Amniotic stem cell (primary cell): ENCODE measurements around the gene POU6F2.

Experiments used
- DNase-seq: peaks from one replicate; lab custom pipeline; 2025; lab: John Stamatoyannopoulos, UW

The POU6F2 gene

DNA sequence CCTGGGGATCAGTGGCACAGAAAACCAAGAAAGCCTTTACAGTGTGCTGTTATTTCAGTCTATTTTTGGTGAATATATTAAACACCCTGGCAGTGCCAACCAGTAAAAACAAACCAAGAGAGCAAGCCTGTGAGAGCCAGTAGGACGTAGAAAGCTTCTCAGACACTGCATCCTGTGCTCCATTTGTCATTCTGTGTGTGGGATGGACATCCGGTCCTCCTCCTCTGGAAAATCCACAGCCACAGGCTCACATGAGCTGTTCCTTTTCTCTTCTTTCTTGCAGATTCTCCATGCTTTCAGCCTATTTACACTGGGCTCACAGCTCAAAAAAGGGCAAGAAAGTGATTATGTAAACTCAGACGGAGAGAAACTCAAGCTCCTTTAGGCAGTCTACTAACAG lies 468.8 kb downstream of the POU6F2 start:
- DNase-seq, result no peak

DNA sequence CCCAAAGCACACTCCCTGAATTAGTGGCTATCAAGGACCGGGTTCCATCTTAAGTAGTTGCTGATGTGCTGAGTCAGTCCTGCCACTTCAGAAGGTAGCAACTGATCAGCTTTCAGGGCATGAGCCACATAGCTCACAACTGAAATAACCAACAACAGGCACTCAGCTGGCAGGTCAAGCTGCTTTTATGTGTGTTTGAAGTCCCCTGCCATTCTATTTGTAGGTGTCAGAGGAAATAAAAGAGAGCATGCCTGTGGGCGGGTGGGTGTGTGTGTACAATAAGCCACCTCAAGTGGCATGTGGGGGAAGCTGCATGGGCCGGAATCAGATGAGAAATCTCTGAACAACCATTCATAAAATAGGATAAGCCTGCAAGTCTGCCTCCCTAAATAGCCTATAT lies 474.2 kb downstream of the POU6F2 start:
- DNase-seq, result no peak

DNA sequence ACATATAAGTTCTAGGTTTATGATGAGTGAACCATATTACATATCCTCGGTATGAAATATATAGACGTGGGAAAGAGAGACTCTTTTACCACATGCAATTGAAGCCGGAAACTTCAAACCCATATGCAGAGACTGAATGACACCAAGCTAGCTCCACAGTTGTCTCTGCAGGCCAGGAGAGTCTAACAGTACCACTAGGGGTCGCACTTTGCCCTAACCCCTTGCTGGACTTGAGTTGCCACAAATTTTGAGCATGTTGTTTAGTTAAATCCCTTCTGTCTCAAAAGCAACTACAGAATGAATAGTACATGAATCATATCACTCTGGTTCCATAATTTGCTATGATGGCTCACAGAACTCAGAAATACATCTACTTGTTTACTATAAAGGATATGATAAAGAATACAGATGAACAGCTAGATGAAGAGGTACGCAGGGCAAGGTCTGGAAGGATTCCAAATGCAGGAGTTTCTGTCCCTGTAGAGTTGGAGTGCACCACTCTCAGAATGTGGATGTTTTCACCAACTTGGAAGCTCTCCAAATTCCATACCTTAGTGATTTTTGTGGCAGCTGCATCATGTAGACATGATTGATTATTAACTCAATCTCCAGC lies 476.1 kb downstream of the POU6F2 start:
- DNase-seq, result no peak

DNA sequence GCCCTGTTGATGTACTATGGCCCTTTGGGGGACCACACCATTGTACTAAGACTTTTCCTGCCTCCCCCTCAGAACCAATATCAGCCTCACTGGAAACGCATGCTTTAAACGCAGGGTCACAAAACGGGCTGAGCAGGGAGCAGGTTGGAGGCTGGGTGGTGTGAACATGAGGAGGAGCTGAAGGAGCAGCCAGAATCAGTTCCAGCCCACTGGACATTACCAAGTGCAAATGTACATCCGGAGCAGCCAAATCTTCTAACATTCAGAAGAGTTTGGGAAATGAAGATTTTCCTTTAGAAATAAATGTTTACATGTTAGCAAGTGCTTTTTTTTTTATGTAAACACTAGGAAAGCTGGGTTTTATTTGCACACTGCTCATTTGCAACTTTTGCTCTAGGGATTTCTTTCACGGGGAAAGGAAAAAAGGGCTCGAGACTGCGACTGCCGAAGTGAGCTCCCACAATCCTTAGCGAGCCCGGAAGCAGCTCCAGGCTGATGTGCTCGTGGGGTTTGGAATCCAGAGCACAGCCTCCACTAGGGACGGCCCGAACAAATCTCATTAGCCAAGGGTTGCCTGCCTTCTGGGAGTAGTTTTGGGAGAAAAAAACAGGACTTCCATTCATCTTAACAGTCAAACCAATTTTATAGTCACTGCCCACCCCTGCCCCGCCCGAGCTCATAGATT lies 480.5 kb downstream of the POU6F2 start:
- DNase-seq, result no peak

DNA sequence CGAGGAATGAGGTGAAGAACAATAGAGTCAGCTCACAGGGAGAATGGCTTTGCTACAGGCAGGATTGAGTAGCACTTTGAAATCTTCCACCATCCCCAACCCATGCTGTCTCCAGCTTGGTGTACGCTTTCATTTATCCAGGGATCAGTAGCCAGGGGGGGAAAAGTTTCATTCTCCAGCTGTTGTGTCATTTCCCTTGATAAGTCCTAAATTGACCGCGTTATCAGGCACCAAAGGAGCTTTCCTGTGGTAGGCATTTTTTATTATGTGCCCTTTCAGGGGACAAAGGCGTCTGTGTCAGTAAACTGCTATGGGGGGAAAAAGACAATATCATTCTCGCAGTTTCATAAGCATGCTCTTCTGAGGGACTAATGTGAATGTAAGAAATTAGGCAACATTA lies 481.9 kb downstream of the POU6F2 start:
- DNase-seq, result no peak

DNA sequence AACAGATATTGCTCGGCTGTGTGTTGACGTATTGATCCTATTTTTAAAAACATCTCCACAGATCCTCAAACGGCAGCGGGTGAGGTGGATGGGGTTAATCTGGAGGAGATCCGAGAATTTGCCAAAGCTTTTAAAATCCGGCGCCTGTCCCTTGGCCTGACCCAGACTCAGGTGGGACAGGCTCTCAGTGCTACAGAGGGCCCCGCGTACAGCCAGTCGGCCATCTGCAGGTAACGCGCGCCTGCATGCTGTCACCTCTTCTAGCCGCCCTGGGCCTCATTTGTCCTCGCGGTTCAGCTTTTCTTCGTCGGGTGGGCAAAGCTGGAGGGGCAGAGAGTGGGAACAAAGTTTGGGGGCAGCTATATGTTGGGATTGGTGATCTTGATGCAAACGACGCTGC lies 482.8 kb downstream of the POU6F2 start:
- no peak for DNase-seq

DNA sequence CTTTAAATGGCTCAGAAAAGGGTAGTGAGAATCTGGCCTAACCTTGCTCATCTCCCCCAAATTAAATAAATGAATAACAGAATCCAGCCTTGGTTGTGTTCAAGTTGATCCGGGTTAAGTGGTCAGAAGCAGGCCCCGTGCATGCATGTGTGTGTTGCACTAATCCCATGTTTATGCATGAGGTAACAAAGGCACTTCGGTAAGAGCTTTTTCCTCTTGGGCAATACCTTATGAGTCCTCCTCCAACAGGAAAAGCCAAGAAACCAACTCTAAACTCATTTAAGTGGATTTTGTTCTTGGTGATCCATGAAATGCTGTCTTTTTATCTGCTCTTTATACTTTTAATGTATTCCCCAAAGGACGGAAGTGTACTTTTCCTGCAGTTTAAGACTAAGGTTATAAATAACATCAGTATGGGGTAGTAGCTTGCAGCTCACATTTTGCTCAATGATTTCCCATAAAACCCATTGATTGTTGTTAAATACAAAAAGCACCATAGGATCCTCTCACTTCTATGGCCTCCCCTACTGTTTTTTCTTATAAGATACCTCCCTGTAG lies 483.6 kb downstream of the POU6F2 start:
- DNase-seq, result no peak

DNA sequence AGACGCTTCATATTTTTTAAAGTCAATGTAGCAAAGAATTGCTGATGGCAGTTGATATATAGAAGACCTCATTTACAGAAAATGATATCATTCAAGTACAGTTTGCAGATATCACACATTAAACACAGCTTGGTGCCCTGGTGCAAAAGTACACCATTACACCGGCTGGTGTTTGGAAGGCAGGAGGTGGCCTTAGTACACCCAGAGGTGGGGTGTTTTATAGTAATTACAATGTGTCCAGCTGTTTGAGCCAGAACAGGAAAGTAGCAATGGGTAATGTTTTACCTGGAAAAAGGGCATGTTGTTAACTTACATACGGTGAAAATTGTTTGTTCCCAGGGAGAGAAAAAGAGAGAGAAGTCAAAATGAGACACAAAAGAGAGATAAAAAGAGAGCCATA lies 485.5 kb downstream of the POU6F2 start:
- DNase-seq, result no peak

DNA sequence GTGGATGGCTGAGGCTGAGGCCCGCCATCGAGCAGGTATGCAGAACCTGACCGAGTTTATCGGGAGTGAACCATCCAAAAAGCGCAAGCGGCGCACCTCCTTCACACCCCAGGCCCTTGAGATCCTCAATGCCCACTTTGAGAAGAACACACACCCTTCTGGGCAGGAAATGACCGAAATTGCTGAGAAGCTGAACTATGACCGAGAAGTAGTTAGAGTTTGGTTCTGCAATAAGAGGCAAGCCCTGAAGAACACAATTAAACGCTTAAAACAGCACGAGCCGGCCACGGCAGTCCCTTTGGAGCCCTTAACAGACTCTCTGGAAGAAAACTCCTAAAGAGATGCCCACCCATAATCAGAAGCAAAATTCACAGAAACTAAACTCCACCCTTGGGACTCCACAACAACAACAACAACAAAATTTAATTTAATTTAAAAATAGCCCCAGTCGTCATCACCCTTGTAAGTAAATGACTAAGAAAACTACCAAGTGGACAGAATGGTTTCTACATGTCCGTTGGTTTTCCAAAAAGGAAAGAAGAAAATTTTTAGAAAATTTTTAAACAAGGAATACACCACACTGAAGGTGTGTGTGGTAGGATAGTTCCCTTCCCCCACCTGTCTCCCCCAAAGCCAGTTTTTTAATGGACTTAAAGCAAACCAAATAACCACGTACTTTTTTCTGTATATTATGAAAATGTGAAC lies 486.8 kb downstream of the POU6F2 start:
- DNase-seq, result no peak

DNA sequence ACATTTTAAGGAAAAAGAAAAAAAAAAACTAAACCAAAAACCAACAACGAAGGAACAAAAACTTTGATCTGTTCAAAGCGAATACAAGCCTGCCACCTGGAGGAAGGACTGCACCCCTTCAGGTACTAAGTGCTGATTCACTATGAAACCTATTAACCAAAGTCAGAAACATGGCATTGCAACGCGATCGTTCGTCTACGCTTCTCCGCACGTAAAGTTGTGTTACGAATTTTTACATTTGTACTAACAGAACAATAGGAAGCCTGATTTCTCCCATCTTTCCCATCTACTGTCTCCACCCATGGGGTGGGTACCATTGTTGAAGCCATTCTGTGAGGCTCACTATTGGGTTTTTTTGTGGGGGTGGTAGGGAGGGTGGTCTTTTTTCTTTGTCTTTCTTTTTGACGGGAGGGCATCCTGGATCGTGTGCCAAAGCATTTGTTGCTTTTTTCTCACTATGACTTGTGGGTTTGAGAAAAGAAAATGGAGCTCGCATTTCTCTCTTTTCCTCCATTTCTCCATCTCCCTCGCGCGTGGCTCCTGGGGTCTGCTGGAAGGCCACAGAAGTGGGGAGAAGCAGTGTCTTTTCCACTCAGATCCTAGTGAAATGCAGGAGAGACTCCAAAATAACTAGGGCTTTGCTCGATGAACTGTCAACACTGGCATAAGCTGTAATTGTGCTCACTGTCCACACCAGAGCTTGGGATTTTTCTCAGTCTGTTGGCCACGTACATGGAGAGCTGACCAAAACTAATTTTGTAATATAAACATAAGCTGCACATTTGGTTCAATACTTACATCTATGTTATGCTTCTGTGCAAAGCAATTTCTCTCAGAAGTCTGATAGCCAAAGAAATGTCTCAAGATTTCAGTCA lies 487.6 kb downstream of the POU6F2 start:
- DNase-seq, result peak; percentile 28

DNA sequence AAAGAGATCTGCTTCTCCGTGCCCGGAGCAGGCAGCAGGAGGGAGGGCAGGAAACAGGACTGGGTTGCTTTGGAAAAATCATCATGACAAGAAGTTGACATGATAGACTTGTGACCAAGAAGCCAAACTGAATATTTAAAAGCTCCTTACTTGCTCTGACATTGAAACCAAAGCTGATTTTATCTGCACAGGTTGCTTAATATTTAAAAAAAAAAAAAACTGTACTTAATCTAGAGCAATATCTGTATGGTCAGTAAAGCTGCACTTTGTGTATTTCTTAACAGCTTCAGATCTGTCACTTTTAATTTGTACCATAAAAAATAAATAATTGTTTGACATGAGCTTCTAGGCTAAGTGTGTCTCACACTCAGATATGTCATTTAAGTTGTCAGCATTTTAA lies 490.6 kb downstream of the POU6F2 start:
- DNase-seq, result no peak

DNA sequence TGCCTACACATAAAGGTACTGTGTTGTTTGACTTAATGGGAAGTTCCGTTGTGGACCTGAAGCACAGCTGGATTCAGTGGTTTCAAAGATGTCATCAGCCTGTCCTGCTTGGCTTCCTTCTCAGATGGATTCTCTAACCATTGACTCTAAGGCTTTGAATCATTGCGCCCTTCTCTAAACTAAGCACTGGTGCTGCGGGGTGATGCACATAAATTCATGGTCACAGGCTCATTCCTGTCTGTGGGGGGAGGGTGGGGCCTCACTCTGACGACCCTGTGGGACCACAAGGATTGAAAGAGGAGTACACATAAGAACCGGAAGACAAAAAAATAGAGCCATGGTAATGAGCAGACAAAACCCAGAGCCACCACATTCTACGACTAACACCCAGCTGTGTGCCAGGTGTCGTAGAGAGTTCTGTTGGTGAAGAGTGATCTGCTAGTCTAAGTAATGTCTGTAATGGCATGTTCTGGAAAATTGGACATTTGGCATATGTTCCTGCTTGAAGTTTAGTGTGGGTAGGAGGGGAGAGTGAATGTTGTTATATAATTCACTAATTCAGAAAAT lies 491.2 kb downstream of the POU6F2 start:
- DNase-seq, result no peak

DNA sequence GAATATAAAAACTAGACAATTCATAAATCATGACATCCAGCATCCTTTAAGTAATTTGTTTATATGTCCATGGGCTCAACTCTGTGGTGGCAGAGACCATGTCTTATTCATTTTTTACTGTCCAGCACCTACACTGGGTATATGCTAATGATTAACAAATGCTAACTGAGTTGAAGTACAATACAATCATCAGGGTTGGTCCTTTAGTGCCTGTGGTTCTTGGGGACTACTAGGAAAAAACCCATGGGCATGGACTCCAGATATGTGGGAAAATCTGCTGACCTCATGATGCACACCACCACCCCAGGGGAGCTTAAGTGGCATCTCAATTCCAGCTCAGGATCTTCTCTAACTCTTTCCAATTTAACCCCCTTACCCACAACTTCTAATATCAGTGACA lies 503.2 kb downstream of the POU6F2 start:
- no peak for DNase-seq

DNA sequence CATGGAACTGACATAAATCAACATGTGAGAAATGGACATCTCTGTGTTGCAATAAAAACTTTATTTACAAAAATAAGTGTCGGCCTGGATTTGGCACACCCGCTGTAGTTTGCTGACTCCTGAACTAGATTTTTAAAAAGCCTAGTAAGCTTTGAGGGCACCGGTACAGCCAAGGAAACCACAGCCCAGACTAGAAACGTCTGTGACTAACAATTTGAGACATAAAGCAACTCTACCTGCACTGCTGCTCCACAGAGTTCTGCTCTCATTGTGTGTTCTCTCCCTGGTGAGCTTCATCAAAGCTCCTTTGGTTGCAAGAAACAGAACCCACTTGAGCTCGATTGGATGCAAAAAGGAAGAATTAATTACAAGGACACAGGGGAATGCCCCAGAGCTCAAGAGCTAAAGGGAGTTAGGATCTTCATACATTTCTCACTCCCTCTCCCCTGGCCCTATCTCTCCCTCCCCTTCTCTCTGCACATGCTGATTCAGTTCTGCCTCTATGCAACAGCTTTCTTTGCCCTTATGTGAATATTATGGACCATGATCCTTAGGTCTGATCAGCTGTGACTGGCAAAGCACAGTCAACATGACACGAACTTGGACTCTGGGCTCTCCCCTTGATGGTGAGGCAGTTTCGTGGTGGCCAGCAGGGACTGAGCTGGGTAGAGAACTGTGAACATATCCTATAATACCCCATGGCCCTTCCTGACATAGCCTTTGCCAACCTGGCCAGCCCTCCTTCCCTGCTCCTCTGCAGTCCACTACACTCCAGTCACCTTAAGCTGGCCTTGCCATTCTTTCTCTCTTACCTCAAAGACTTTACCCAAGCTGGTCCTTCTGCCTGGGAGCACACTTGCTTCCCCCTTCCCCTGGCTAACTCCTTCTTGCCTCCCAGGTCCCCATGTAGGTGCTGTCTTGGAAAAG lies 511.0 kb downstream of the POU6F2 start:
- DNase-seq, result no peak

DNA sequence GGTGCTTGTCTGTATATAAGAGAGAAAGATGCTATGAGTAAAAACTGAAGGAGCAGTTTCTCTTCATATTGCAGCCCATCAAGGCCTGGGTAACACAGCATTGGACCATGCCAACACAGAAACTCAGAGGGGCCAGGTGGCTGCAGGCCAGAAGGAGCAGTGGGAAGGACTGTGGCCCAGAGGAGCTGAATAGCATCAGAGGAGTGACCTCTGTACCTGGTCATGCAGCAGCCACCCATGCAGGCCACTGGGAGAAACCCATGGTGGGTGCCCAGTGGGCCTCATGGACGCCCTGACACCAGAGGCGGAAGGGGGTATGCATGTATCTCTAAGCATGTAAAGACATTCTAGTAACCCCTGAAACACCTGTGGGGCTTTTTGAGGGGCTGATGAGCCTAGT lies 512.6 kb downstream of the POU6F2 start:
- DNase-seq, result no peak

DNA sequence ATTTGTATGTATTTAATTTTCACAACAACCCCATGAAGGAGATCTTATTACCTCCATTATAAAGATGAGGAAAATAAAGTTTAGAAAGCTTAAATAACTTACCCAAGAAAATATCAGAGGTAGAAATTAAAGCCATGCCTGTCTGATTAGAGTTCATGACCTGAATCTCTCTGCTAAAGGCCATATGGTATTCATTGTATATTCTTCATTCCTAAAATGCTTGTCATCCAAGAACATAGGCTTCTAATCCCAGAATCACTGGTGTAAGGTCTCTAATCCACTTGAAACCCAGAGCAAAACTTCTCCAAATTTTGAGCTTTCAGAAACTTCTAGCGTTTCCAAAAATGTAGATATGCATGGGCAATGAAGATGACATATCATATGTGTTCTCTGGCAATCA lies 516.2 kb downstream of the POU6F2 start:
- no peak for DNase-seq

DNA sequence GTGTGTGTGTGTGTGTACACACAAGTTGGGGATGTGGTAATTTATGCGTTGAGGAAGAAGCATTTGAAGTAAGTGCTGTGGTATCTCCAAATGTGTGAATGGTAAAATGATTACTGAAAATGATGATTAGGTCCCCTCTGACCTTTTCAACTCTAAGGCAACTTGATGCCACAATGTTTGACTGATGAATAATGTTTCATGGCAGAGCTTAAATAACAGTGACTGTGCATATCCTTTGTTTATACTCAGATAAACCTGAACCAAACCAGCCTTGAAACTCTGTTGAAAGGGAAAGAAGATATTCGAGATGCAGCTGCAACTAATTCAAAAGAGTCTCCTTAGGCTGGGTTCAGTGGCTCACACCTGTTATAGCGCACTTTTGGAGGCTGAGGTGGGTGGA lies 523.6 kb downstream of the POU6F2 start:
- DNase-seq, result no peak

DNA sequence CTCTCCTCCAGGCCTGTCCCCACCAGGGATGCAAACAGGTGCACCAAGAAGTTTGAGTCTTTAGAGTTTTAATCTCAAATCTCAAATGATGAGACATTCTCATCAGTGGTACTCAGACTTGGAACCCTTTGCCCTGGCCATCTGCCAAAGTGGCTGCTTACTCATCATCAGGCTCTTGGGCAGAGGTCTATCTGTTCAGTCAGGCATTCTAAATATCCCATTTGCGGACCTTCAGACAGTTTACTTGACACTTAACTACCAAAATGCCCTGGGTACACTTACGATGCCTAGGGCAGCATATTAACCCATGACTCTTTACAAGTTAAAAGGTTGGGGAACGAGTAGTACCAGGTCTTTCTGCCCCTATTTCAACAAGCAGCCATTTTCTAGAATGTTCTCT lies 527.3 kb downstream of the POU6F2 start:
- DNase-seq, result no peak

DNA sequence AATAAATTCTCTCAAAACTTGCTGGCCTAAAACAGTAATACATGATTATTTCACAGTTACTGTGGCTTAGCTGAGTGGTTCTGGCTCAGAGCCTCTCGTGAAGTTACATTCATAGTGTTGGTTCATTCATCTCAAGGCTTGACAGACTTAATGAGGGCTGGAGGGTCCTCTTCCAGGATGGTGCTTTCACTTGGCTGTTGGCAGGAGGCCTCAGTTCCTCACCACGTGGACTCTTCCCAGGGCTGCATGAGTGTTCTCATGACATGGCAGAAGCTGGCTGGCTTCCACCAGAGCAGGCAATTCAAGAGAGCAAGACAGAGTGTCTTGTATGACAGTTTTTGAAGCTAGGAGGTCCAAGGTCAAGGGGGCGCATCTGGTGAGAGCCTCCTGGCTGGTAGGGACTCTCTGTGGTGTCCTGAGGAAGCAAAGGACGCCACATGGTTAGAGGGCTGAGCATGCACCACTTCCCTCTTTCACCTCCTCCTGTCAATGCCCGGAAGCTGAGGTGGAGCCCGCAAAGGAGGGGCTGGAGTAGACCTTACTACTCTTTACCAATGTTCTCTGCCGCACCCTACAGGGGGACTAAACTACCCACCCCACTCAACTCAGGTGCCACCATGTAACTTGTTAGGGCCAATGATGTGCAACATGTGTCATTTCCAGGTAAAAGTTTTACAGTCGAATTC lies 530.3 kb downstream of the POU6F2 start:
- no peak for DNase-seq

DNA sequence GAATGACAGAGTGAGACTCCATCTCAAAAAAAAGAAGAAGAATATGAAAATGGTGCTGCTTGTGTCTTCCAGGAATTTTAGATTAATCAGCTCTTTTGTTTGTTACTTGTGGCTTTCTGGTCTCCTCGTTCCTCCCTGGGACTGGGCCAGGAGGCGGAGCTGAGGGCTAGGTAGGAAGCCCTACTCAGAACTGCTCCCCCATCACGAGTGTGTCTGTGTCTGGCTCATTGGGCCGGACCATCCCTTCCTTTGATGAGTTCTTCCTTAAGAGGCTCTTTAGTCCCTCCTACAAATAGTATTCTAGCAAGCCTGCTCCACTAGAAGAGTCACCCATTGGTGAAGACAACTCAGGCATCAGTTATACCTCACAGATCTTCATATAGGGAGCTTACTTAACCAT lies 531.7 kb downstream of the POU6F2 start:
- DNase-seq, result no peak
